GM12872 (cell line): ENCODE data around the gene MFAP2.

Source experiments
- CTCF ChIP-seq: IDR thresholded peaks from 3 replicates; pipeline ENCODE4 v1.5.1; 2011; ENCODE audit warnings: low read depth, mild to moderate bottlenecking, low read length, moderate library complexity; ENCODE audit not compliant: insufficient read depth

The MFAP2 gene

GRCh38 chr1:16979475-16980327 is 719 bp downstream of the MFAP2 start:
- TF ChIP-seq CTCF: no peak

- no peak for TF ChIP-seq CTCF
Observed at GRCh38 chr1:16978567-16979474, 1.6 kb downstream of the MFAP2 start.

GRCh38 chr1:16978139-16978538 is 2.3 kb downstream of the MFAP2 start:
- no peak for TF ChIP-seq CTCF

- TF ChIP-seq CTCF: no peak
Observed at GRCh38 chr1:16977377-16977776, 3.0 kb downstream of the MFAP2 start.

GRCh38 chr1:16976966-16977365 is 3.5 kb downstream of the MFAP2 start:
- TF ChIP-seq CTCF: no peak

GRCh38 chr1:16975838-16976237 is 4.6 kb downstream of the MFAP2 start:
- TF ChIP-seq CTCF: no peak

GRCh38 chr1:16975211-16975610 is 5.2 kb downstream of the MFAP2 start:
- TF ChIP-seq CTCF: no peak
